HG02970 (cell line): ENCODE measurements around the gene SOHLH1.
"Not testable (repeated sequence)": the region's sequence is repeated elsewhere in the genome, so short reads cannot be mapped to it uniquely, and the experiment has no call there.

ENCODE experiments used
- ATAC-seq: cut with Tn5 transposase; IDR thresholded peaks from one replicate; pipeline ENCODE4 v1.9.1; 2021; ENCODE audit warnings: mild to moderate bottlenecking, moderate library complexity, moderate number of reproducible peaks; ENCODE audit not compliant: unreplicated experiment, low FRiP score

SOHLH1 gene

GRCh38 chr9:135687216-135687615 is 12.1 kb downstream of the SOHLH1 start:
- no peak for ATAC-seq

DNA sequence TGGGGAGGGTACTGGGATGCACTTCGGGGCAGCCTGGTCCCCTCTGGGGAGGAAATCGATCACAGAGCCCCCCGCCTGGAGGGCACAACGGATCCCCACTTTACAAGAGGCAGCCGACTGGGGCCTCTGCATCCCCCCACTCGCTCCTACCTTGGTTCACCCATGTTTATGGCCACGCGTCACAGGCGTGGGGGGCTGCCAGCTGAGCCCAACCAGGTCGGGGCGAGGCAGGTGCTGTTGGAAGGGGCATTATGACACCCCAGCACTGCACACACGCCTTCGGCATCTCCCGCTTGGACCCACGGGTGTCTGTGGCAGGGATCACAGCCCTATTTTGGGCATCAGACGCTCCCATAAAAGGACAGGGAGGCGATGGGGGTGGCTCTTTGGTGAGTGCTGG is 14.6 kb downstream of the SOHLH1 start:
- no peak for ATAC-seq

DNA sequence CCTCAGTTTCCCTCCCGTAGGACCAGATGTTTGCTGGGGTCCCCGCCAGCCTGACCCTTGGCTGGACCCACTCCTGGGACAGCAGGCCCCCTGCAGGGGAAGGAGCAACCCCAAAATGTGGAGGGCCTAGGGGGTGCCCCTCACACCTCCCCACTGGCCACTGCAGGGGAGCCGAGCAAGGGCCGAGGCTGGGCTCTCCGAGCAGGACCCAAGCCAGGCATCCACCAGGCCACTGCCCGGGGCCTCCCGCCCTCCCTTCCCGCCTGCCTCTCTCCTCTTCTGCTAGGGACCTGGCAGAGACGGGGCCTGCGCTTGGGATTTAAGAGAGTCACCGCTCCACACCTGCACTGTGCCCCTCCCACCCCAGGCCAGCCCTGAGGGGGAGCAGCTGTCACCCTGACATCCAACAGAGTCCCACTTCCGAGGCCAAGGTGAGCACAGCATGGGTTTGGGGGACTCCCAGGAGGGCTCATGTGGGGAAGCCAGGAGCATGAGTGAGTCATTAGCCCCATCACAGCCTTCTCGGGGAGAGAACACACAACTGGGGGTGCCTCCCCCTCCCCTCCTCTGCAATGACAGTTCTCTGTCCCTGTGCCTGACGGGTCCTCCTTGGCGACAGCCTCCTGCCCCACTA is 15.8 kb downstream of the SOHLH1 start:
- no peak for ATAC-seq

DNA sequence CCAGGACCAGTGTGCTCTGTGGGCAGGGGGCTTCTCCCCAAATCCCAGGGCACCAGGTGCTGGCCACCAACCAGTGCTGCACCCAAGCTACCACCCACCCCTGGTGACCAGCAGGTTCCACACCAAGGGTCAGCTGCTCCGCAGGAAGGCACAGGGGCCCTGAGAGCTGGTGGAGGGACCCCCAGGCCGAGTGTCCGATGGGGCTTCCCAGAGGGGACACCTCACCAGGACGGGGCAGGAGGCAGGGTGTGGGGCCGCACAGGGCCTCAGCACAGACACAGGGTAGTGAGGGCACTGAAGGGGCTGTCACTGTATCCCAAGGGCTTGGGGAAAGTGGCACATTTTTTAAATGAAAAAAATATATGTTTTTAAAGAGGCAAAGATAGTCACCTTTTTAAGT is 18.1 kb downstream of the SOHLH1 start:
- ATAC-seq, result no peak

- no peak for ATAC-seq
Measured at GRCh38 chr9:135680056-135680455, 19.2 kb downstream of the SOHLH1 start.

DNA sequence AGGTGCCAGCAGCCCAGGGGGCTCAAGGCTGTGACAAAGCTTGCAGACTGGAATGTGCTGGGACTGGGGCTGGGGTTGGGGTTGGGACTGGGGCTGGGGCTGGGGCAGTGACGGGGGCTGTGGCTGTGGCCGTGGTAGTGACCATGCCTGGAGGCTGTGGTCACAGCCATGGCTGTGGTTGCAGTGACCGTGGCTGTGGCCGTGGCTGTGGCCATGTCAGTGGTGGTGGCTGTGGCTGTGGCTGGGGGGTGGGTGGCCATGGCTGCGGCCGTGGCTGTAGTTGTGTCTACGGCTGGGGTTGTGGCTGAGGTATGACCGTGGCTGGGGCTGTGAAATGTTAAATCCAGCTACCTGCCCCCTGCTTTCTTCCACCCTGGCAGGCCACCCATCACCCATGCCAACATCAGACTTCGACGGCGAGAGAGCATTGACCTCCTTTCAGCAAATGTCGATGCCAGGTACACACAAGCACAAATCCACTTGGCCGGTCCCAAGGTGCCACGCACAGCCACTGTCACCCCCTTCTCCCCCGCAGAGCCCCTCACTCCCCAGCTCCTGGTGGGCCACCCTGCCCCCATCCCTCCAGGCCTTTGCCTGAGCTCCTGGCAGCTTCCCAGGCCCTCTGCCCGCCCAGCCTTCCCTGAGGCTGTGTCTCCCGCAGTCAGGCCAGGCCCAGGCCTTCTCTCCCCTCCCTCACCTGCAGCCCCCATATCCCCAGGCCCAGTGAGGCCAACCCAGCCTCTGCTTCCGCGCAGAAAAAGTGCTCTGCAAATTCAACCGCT is 20.9 kb downstream of the SOHLH1 start:
- no peak for ATAC-seq

GRCh38 chr9:135677641-135678168 is 21.6 kb downstream of the SOHLH1 start:
- no peak for ATAC-seq

DNA sequence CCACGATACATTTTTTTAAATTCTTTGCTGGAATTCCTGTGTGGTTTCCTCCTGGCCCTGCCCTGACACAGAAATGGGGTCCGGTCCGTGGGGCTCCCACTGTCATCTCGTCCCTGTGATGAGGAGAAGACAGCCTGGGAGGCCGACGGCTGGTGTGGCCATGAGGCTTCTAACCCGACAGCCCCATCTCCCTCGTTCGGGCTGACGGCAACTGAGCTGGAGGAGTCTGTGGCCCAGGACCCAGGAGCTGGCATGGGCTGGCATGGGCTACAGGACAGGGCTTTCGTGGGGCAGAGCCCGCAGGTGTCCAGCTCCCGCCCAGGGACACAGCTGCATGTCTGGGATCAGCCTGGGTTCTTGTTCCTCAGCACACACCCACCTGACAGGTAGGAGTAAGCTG is 22.4 kb downstream of the SOHLH1 start:
- no peak for ATAC-seq

- no peak for ATAC-seq
Measured at GRCh38 chr9:135674977-135675376, 24.3 kb downstream of the SOHLH1 start.

- no peak for ATAC-seq
Measured at GRCh38 chr9:135673941-135674340, 25.3 kb downstream of the SOHLH1 start.

GRCh38 chr9:135672786-135673185 is 26.5 kb downstream of the SOHLH1 start:
- ATAC-seq, result not testable (repeated sequence)

DNA sequence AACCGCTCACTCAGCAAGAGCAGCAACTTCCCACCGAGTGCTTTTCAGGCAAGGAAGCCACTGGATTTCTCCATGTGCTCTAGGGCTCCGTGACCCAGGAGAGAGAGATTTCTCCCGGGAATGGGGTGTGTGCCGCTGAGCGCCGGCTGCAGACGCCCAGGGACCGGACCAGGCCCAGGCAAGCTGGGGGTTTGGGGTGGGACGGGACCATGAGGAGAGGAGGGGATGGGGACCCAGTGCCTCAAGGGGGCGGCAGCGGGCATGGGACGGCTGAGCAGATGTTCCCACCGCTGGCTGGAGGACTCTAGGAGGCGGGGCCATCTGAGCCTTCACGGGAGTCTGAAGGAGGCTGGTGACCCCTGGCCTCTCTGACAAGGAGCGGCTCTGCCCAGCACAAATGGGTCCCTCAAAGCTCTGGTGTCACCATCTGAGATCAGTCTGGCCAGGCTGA is 27.7 kb downstream of the SOHLH1 start:
- ATAC-seq, result no peak

GRCh38 chr9:135670721-135671590 is 28.3 kb downstream of the SOHLH1 start:
- no peak for ATAC-seq

GRCh38 chr9:135669616-135670285 is 29.5 kb downstream of the SOHLH1 start:
- no peak for ATAC-seq

DNA sequence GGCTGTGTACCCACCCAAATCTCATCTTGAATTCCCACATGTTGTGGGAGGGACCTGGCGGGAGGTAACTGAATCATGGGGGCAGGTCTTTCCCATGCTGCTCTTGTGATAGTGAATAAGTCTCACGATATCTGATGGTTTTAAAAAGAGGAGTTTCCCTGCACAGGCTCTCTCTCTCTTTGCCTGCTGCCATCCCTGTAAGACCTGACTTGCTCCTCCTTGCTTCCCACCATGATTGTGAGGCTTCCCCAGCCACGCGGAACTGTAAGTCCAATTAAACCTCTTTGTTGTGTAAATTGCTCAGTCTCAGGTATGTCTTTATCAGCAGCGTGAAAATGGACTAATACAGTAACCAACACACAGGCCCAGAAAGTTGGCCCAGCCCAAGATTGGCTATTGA is 30.3 kb downstream of the SOHLH1 start:
- ATAC-seq, result not testable (repeated sequence)

- ATAC-seq, result no peak
Measured at GRCh38 chr9:135667463-135668001, 31.7 kb downstream of the SOHLH1 start.

DNA sequence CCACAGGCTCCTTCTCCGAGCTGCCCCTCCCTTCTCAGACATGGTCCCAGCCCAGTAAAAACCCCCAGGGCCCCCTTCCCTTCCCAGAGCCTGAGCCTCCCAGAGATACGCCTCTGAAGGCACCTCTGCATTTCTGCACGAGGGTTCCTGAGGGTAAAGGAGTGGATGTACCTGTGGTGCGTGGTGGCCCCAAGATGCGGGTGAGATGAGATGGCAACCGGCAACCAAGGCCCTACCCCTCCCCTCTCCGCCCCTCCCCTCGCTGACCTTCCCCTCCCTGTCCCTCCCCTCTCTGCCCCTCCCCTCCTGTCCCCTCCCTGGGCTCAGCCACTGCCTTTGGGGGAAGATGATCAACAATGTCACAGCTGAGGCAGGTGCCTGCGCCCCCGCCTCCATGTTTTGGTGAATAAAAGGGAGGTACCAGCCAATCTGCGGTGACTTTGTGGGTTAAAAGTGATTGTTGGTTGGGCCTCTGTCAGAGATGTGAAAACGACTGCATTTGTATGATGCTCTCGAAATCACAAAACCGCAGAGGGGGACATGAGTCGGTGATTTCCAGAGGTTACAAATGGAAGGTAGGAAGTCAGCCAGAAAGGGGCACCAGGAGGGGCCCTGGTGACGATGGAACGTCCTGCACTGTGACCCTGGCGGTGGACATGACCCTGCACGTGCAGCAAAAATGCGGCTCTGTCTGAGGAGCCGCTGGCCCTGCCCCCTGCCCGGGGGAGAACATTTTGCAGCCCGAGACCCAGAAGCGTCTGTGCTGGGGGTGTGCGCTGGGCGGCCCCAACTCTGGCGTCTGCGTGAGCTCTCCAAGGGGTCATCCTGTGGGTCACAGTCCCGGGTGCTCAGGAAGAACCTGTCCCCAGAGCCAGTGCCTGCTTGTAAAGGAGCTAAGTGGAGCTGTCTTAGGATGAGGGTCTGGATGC is 32.5 kb downstream of the SOHLH1 start:
- no peak for ATAC-seq

DNA sequence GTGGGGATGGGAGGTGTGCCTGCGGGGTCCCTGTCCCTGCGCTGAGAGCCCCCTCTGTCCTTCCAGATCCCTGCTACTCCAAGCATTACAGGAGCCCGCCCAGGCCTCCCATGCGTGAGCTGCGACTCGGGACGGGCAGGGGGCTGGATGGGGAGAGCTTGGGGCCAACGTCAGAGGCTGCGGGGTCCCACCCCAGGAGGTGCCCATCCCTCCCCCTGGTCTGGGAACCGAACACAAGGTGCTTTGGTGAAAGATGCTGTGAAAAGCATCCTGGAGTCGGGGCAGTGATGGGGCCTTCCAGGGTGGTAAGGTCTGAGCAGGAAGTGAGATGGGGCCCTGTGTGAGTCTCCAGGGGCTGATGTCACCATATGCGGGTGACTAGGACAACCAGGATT is 33.5 kb downstream of the SOHLH1 start:
- ATAC-seq, result no peak
